AG09309 (cell line): ENCODE data around the gene TTLL5.

Experiments used
- DNase-seq: peaks from one replicate; pipeline ENCODE4 v3.0.0-alpha.2; 2010; ENCODE audit warnings: low read depth
- H3K4me3 ChIP-seq: 2 replicates; pipeline ENCODE4 v1.5.1; 2011; ENCODE audit warnings: mild to moderate bottlenecking, low read depth, low read length, moderate library complexity; ENCODE audit not compliant: control insufficient read depth
- CTCF ChIP-seq: IDR thresholded peaks from 2 replicates; pipeline ENCODE4 v1.5.1; 2011; ENCODE audit warnings: mild to moderate bottlenecking, low read depth, low read length, inconsistent platforms; ENCODE audit not compliant: insufficient read depth, control insufficient read depth; ENCODE audit errors: missing control alignments

TTLL5 gene

GRCh38 chr14:75944607-75945241, 283.7 kb downstream of the TTLL5 start:
- TF ChIP-seq CTCF = no peak
- DNase-seq = no peak
- H3K4me3 ChIP-seq = no peak overlapping the region

GRCh38 chr14:75946785-75947184, 285.7 kb downstream of the TTLL5 start:
- no peak for DNase-seq
- TF ChIP-seq CTCF = no peak
- H3K4me3 ChIP-seq = no peak overlapping the region

GRCh38 chr14:75952489-75952888, 291.4 kb downstream of the TTLL5 start:
- DNase-seq = no peak
- no peak overlapping the region for H3K4me3 ChIP-seq
- no peak for TF ChIP-seq CTCF

GRCh38 chr14:75959031-75959430, 298.0 kb downstream of the TTLL5 start:
- H3K4me3 ChIP-seq = no peak overlapping the region
- no peak for TF ChIP-seq CTCF
- no peak for DNase-seq

GRCh38 chr14:75960231-75960630, 299.2 kb downstream of the TTLL5 start:
- DNase-seq = no peak
- TF ChIP-seq CTCF = no peak

GRCh38 chr14:75961662-75962061, 300.6 kb downstream of the TTLL5 start:
- no peak overlapping the region for H3K4me3 ChIP-seq
- DNase-seq = no peak
- no peak for TF ChIP-seq CTCF

More at GRCh38 chr14:75960231-75960630, 299.2 kb downstream of the TTLL5 start:
- no peak overlapping the region for H3K4me3 ChIP-seq
